K562 (cell line): ENCODE measurements around the gene RHOV. TPM values are rescaled to one million over a fixed set of nuclear protein-coding genes. Genes with fewer than 3 reads are reported as not detected.

Experiments used
- ATAC-seq: fragments of 200-7000 bp; cut with Tn5 transposase; 3 replicates; pipeline ENCODE4 v1.9.1; 2020; ENCODE audit warnings: moderate library complexity
- BruUV-seq: library from RNA; stranded (reverse); fragments of 400-500 nt; replicated peaks from 2 replicates; lab custom pipeline; 2021; lab: Mats Ljungman, UMichigan
- CTCF ChIA-PET: fragments of 300-600 bp; formaldehyde crosslinking; extraction: SDS; loops from one replicate; lab custom pipeline; 2021; ENCODE audit warnings: low intra/inter-chr PET ratio; lab: Yijun Ruan, JAX
- POLR2A ChIA-PET: fragments of 300-600, 350-650 bp; sonication (Branson Sonifier 250); formaldehyde crosslinking; extraction: SDS; loops from one replicate; lab custom pipeline; 2021; ENCODE audit warnings: antibody characterized with exemption, inconsistent platforms; lab: Yijun Ruan, JAX
- DNase-seq, 4 experiments: peaks; one replicate each; pipeline versions ENCODE4 v3.0.0 to v3.0.0-alpha.2; 2011 to 2018; ENCODE audit warnings: low spot score in 3 of 4, mixed read lengths in 3 of 4; ENCODE audit errors: extremely low read depth in 1 of 4
- FAIRE-seq: peaks from 2 replicates; lab custom pipeline; 2011; peaks lifted over from hg19 to GRCh38; lab: Jason Lieb, UNC
- H2AFZ ChIP-seq: 2 replicates; pipeline ENCODE4 v1.6.0; 2011; ENCODE audit warnings: low read depth, low read length, control low read depth, inconsistent platforms
- H3K27ac ChIP-seq: fragments of 200-600 bp; 3 replicates; pipeline ENCODE4 v1.8.0; 2011; ENCODE audit warnings: low read depth, mild to moderate bottlenecking, control low read depth, inconsistent platforms, low read length, moderate library complexity, mixed read lengths; ENCODE audit errors: extremely low read depth
- H3K27me3 ChIP-seq, 2 experiments: fragments of 300-600 bp in 1 of 2; 2 replicates in 1 of 2; 3 replicates in 1 of 2; pipeline versions ENCODE4 v1.6.0 to v1.8.0; 2011; ENCODE audit warnings: inconsistent platforms in 2 of 2, low read length in 2 of 2, mild to moderate bottlenecking in 1 of 2, mixed read lengths in 1 of 2, moderate library complexity in 1 of 2; ENCODE audit not compliant: control insufficient read depth in 2 of 2, insufficient read depth in 2 of 2
- H3K36me3 ChIP-seq: fragments of 300-600 bp; 3 replicates; pipeline ENCODE4 v1.8.0; 2011; ENCODE audit warnings: mild to moderate bottlenecking, low read length, inconsistent platforms; ENCODE audit not compliant: control insufficient read depth, insufficient read depth
- H3K4me1 ChIP-seq, 2 experiments: fragments of 200-600 bp in 1 of 2; replicated peaks in 1 of 2; 2 replicates in 1 of 2; 3 replicates in 1 of 2; pipeline versions ENCODE4 v1.5.1 to v1.8.0; 2011; ENCODE audit warnings: inconsistent platforms in 2 of 2, low read length in 2 of 2, mild to moderate bottlenecking in 1 of 2, mixed read lengths in 1 of 2, moderate library complexity in 1 of 2; ENCODE audit not compliant: control insufficient read depth in 2 of 2, insufficient read depth in 2 of 2
- H3K4me2 ChIP-seq: 2 replicates; pipeline ENCODE4 v1.6.1; 2011; ENCODE audit warnings: low read length, control low read depth, inconsistent platforms, mixed read lengths; ENCODE audit not compliant: insufficient read depth
- H3K4me3 ChIP-seq: fragments of 200-600 bp; sonication (generic), shearing (Covaris generic); 2 replicates; pipeline ENCODE4 v1.5.1; 2016; ENCODE audit warnings: control low read depth, inconsistent platforms
- H3K79me2 ChIP-seq: fragments of 200-600 bp; 3 replicates; pipeline ENCODE4 v1.8.0; 2011; ENCODE audit warnings: low read length, inconsistent platforms; ENCODE audit not compliant: control insufficient read depth, insufficient read depth
- H3K9ac ChIP-seq, 2 experiments: 2 replicates each; pipeline versions ENCODE4 v1.6.0 to v1.6.1; 2011; ENCODE audit warnings: low read depth in 2 of 2, low read length in 2 of 2, control low read depth in 1 of 2, inconsistent platforms in 1 of 2, mild to moderate bottlenecking in 1 of 2, mixed read lengths in 1 of 2; ENCODE audit not compliant: insufficient read depth in 1 of 2
- H3K9me1 ChIP-seq: one replicate; pipeline ENCODE4 v1.6.0; 2011; ENCODE audit warnings: inconsistent platforms, mild to moderate bottlenecking, low read length, moderate library complexity; ENCODE audit not compliant: control insufficient read depth, insufficient read depth
- H3K9me3 ChIP-seq: replicated peaks from 2 replicates; pipeline ENCODE4 v1.5.1; 2011; ENCODE audit warnings: low read depth, low read length, inconsistent platforms; ENCODE audit not compliant: control insufficient read depth, insufficient read depth
- H4K20me1 ChIP-seq: replicated peaks from 2 replicates; pipeline ENCODE4 v1.6.1; 2011; ENCODE audit warnings: low read length, inconsistent platforms, mixed read lengths; ENCODE audit not compliant: control insufficient read depth, insufficient read depth
- CREM ChIP-seq: IDR thresholded peaks from 2 replicates; pipeline ENCODE4 v1.6.1; 2014; ENCODE audit warnings: antibody characterized with exemption, low read depth
- ELF4 ChIP-seq: fragments of 450-650 bp; formaldehyde crosslinking; IDR thresholded peaks from 2 replicates; pipeline ENCODE4 v1.4.0; 2022; ENCODE audit warnings: missing genetic modification characterization
- MEF2D ChIP-seq: conservative IDR thresholded peaks from 2 replicates; pipeline ENCODE4 v1.6.1; 2016; ENCODE audit warnings: low read depth, missing genetic modification characterization, missing compliant biosample characterization
- NR4A1 ChIP-seq, 2 experiments: fragments of 250-450 bp in 1 of 2; fragments of 450-650 bp in 1 of 2; sonication (Bioruptor Pico) in 1 of 2; IDR thresholded peaks; 2 replicates each; pipeline versions ENCODE4 v1.4.0 to v1.6.1; 2016 to 2020; ENCODE audit warnings: mild to moderate bottlenecking in 2 of 2, missing compliant biosample characterization in 1 of 2, missing genetic modification characterization in 1 of 2, moderate library complexity in 1 of 2
- PHB ChIP-seq: fragments of 250-450 bp; sonication (Bioruptor Pico); IDR thresholded peaks from 2 replicates; pipeline ENCODE4 v1.5.0; 2021
- PHF21A ChIP-seq: fragments of 450-650 bp; IDR thresholded peaks from 2 replicates; pipeline ENCODE4 v1.6.1; 2017; ENCODE audit warnings: low read depth, borderline replicate concordance
- PML ChIP-seq: IDR thresholded peaks from 2 replicates; pipeline ENCODE4 v1.6.1; 2012; ENCODE audit warnings: low read length, inconsistent platforms
- RNF219 ChIP-seq: fragments of 250-450 bp; sonication (Bioruptor Pico); IDR thresholded peaks from 2 replicates; pipeline ENCODE4 v1.5.0; 2022; ENCODE audit warnings: mild to moderate bottlenecking
- YBX1 ChIP-seq: fragments of 450-650 bp; IDR thresholded peaks from 2 replicates; pipeline ENCODE4 v1.7.1; 2016; ENCODE audit warnings: mild to moderate bottlenecking
- WGBS: fragments of 100-300 bp; shearing (Covaris generic); methylation state at CpG from one replicate; pipeline ENCODE4 v1.1.6; 2016; ENCODE audit warnings: low coverage, mixed read lengths; ENCODE audit not compliant: insufficient coverage; ENCODE audit errors: missing lambda C conversion rate; 5-methylcytosine and 5-hydroxymethylcytosine counted together
- in situ Hi-C: fragments of 300-500 bp; cut with MboI; formaldehyde crosslinking; loops from 4 replicates; pipeline ENCODE4 v1.15.0; 2018; ENCODE audit warnings: inconsistent platforms, mixed read lengths
- intact Hi-C: fragments of 100-400 bp; cut with micrococcal nuclease; formaldehyde crosslinking; loops from 2 replicates; pipeline ENCODE4 v1.14.2; 2022
- polyA plus RNA-seq, 8 experiments: library from polyadenylated mRNA; depleted of rRNA in 4 of 8; stranded (reverse) in 5 of 8; unstranded in 3 of 8; fragments of >200 nt; fragmentation: Nextera tagmentation in 2 of 8; fragmentation: Illumina TruSeq in 1 of 8; extraction: Ambion mirVana in 2 of 8; extraction: Trizol in 1 of 8; gene quantifications; 2 replicates each; pipeline versions ENCODE4 v1.2.1 to v1.2.3, GENCODE V29; 2011 to 2014; ENCODE audit warnings: inconsistent platforms in 1 of 8, missing spikeins in 1 of 8
- total RNA-seq, 7 experiments: library from RNA; depleted of rRNA in 6 of 7; stranded (reverse); fragments of >200 nt in 6 of 7; fragmentation: Illumina TruSeq in 2 of 7; extraction: Trizol in 2 of 7; gene quantifications; 2 replicates each; pipeline versions ENCODE4 v1.2.1 to v1.2.3, GENCODE V29; 2011 to 2021; ENCODE audit warnings: low replicate concordance in 1 of 7
- TF ChIP-seq, protein P1 (sequence below): IDR thresholded peaks from 2 replicates; pipeline ENCODE4 v1.6.1; 2014; ENCODE audit warnings: antibody characterized with exemption
- TF ChIP-seq, protein P2 (sequence below): fragments of 150-350 bp; IDR thresholded peaks from 2 replicates; pipeline ENCODE4 v1.6.1; 2014; ENCODE audit warnings: low read depth, mild to moderate bottlenecking, low read length, borderline replicate concordance

RHOV gene
- total and polyA plus RNA-seq, 9 of the 15 experiments (the other 6 are each of a cell fraction or from before 2014, with no cell fraction given): 0.08 to 2.0 (median 1.1) TPM

DNA sequence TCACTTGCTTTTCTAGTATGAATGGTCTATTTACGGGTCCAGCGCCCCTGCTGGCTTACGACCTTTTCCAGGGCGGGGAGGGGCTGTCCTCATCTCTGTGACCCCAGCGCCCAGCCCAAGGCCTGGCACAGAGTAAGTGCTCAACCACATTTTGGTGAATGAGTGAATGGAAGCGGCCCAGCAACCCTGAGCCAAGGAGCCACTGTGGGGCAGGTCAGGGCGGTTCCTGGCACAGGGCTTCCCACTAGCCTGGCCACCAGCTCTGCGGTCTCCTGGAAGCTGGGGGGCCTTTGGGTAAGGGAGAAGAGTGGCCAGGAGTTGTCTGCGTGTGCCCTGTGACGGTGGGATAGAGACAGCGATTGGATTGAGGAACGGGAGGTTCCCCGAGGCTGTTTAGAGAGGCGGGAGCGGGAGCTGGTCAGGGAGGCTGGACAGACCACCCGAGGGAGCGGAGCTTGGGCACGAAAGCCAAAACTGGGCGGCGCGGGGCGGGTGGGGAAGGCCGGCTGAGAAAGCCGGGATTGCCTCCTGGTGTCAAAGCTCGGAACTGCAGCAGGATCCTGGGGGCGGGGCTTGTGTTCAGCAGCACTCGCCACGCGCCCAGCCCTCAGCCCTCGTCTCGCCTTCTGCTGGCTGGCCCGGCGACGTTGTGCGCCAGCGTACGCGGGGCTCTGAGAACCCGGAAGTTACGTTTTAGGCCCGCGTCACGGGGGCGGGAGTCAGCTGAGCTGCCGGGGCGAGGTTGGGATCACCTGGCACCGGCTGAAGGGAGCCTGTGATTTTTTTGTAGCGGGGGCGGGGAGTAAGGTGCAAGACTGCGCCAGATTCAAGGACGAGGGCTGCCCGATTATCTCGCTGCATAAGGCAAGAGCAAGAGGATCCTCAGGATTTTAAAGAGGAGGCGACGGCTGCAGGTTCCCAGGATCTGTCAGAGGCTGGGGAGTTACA, 20.0 kb upstream of the RHOV start, which contains the start of gene VPS18:
TSS of gene VPS18 (plus strand) at position 718 of the 948 bp plus-strand sequence. CDS start 319 bp downstream, outside the sequence.
- peak within 1 kb of the TSS; percentile 99 for H2AFZ ChIP-seq
- in situ Hi-C loops: loop anchor here (5.0 to 10.0 kb wide), 2 partner anchors 37 to 219 kb away; no protein-coding TSS in a partner anchor
- ChIA-PET CTCF (interaction anchor here (0.5 to 6.7 kb wide), 11 partner anchors 12 to 641 kb away, joined by 3 to 75 read pairs (median 4); no protein-coding TSS in a partner anchor), POLR2A (interaction anchor here (0.6 to 1.9 kb wide), 9 partner anchors 9 to 248 kb away, joined by 3 to 14 read pairs (median 4); no protein-coding TSS in a partner anchor)
- FAIRE-seq (peak; percentile 97), ATAC-seq (peak; percentile 96), DNase-seq (peak; percentile 94 to 98 (median 94))
- H3K4me1 ChIP-seq: peaks cover 8 to 16% of the 10 kb centered on the region in 2 experiments; a peak in 4 of 5 replicates
- H4K20me1 ChIP-seq: no peaks in the 10 kb centered on the region
- no peaks in the 10 kb centered on the region for H3K27me3 ChIP-seq
- WGBS: 3% methylated on average over 47 of the region's 55 CpGs
- peak within 1 kb of the TSS; percentile 90 for H3K4me2 ChIP-seq
- peak within 1 kb of the TSS; percentile 92 for H3K4me3 ChIP-seq
- no peaks in the 10 kb centered on the region for H3K9me1 ChIP-seq
- peaks cover 27% of the 10 kb centered on the region; the same call in 2 of the 3 replicates for H3K36me3 ChIP-seq
- peak within 1 kb of the TSS; percentile 76 for H3K27ac ChIP-seq
- intact Hi-C loops: loop anchor here (1.0 to 10.0 kb wide), 6 partner anchors 37 to 375 kb away; partner anchors contain the start of gene KNL1
- peak within 1 kb of the TSS; percentile 73 to 95 for H3K9ac ChIP-seq
- BruUV-seq: no TSS peak
- peaks cover 17% of the 10 kb centered on the region for H3K79me2 ChIP-seq
- H3K9me3 ChIP-seq: no peaks in the 10 kb centered on the region
- no peak for TF ChIP-seq MEF2D (tag)
- TF ChIP-seq ELF4 (CRISPR knock-in tag): no peak
- TF ChIP-seq, protein P1, sequence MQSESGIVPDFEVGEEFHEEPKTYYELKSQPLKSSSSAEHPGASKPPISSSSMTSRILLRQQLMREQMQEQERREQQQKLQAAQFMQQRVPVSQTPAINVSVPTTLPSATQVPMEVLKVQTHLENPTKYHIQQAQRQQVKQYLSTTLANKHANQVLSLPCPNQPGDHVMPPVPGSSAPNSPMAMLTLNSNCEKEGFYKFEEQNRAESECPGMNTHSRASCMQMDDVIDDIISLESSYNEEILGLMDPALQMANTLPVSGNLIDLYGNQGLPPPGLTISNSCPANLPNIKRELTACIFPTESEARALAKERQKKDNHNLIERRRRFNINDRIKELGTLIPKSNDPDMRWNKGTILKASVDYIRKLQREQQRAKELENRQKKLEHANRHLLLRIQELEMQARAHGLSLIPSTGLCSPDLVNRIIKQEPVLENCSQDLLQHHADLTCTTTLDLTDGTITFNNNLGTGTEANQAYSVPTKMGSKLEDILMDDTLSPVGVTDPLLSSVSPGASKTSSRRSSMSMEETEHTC: peak; percentile 69; the same call in 1 of the 2 replicates
- TF ChIP-seq PHF21A: peak; percentile 85
- no peak for TF ChIP-seq PML
- TF ChIP-seq CREM: peak; percentile 99
- TF ChIP-seq YBX1: no peak
- no peak for TF ChIP-seq NR4A1 (CRISPR knock-in tag; IDR thresholded peaks at IDR 0.05)
- no peak for TF ChIP-seq NR4A1 (tag; IDR thresholded peaks at IDR 0.05)
- TF ChIP-seq RNF219 (CRISPR knock-in tag): no peak
- TF ChIP-seq, protein P2, sequence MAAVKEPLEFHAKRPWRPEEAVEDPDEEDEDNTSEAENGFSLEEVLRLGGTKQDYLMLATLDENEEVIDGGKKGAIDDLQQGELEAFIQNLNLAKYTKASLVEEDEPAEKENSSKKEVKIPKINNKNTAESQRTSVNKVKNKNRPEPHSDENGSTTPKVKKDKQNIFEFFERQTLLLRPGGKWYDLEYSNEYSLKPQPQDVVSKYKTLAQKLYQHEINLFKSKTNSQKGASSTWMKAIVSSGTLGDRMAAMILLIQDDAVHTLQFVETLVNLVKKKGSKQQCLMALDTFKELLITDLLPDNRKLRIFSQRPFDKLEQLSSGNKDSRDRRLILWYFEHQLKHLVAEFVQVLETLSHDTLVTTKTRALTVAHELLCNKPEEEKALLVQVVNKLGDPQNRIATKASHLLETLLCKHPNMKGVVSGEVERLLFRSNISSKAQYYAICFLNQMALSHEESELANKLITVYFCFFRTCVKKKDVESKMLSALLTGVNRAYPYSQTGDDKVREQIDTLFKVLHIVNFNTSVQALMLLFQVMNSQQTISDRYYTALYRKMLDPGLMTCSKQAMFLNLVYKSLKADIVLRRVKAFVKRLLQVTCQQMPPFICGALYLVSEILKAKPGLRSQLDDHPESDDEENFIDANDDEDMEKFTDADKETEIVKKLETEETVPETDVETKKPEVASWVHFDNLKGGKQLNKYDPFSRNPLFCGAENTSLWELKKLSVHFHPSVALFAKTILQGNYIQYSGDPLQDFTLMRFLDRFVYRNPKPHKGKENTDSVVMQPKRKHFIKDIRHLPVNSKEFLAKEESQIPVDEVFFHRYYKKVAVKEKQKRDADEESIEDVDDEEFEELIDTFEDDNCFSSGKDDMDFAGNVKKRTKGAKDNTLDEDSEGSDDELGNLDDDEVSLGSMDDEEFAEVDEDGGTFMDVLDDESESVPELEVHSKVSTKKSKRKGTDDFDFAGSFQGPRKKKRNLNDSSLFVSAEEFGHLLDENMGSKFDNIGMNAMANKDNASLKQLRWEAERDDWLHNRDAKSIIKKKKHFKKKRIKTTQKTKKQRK: no peak
- no peak for TF ChIP-seq PHB (CRISPR knock-in tag)
